Effector memory CD8-positive, alpha-beta T cell (primary cell): Measurements from ENCODE around the gene BAG3.
"Not testable (repeated sequence)": the region's sequence is repeated elsewhere in the genome, so short reads cannot be mapped to it uniquely, and the experiment has no call there.

Experiments
- ATAC-seq: fragments of 150-1000 bp; cut with Tn5 transposase; replicated peaks from 2 replicates; pipeline ENCODE4 v1.10.0; 2021; ENCODE audit warnings: mild to moderate bottlenecking, moderate library complexity
- DNase-seq, 3 experiments: peaks; one replicate each; pipeline ENCODE4 v3.0.0; 2021
- H3K27ac Mint-ChIP-seq, 2 donors: one replicate each; pipeline ENCODE4 v1.8.0; 2022; ENCODE audit warnings: mild to moderate bottlenecking in 2 of 2, mixed read lengths in 2 of 2, moderate library complexity in 2 of 2
- H3K27me3 Mint-ChIP-seq, 2 donors: one replicate each; pipeline ENCODE4 v1.8.0; 2022; ENCODE audit warnings: mixed read lengths in 2 of 2
- H3K36me3 Mint-ChIP-seq: one replicate; pipeline ENCODE4 v1.8.0; 2022; ENCODE audit warnings: mild to moderate bottlenecking, moderate library complexity, mixed read lengths; ENCODE audit not compliant: insufficient read depth
- H3K4me1 Mint-ChIP-seq, 2 donors: one replicate each; pipeline ENCODE4 v1.8.0; 2022; ENCODE audit warnings: low read depth in 2 of 2, mixed read lengths in 2 of 2
- H3K4me3 Mint-ChIP-seq, 2 donors: one replicate each; pipeline ENCODE4 v1.8.0; 2022; ENCODE audit warnings: mild to moderate bottlenecking in 2 of 2, mixed read lengths in 2 of 2, moderate library complexity in 2 of 2
- H3K9me3 Mint-ChIP-seq, 2 donors: one replicate each; pipeline ENCODE4 v1.8.0; 2022; ENCODE audit warnings: mixed read lengths in 2 of 2
- total RNA-seq, 9 experiments: gene quantifications; one replicate each; lab custom pipeline; 2026; lab: John Stamatoyannopoulos, UW

BAG3 gene
- 15.7 to 45.7 (median 19.4) reads per million in 9 experiments for total RNA-seq

GRCh38 chr10:119650692-119651513 is at the start of gene BAG3:
BAG3 (plus strand) TSS chr10:119651380; CDS start chr10:119651676, 296 bp downstream.
- ATAC-seq (peak; percentile 74), DNase-seq (peak; percentile 49 to 60 (median 57))
- Mint-ChIP-seq H3K9me3 (no peaks in the 10 kb centered on the region), H3K4me3 (peak within 1 kb of the TSS; percentile 94 to 98), H3K36me3 (peaks cover 17% of the 10 kb centered on the region), H3K27ac (peak within 1 kb of the TSS; percentile 93 to 95), H3K27me3 (no peaks in the 10 kb centered on the region), H3K4me1 (peaks cover 31 to 33% of the 10 kb centered on the region in 2 donors)

GRCh38 chr10:119602241-119603095 is 48.7 kb upstream of the BAG3 start:
- peak; percentile 66 for ATAC-seq
- no peak overlapping the region for H3K27ac Mint-ChIP-seq
- H3K4me3 Mint-ChIP-seq: no peak overlapping the region
- peak in 2 of 3 experiments; percentile 15 to 23 for DNase-seq
- H3K27me3 Mint-ChIP-seq: no peaks in the 10 kb centered on the region
- H3K9me3 Mint-ChIP-seq: no peaks in the 10 kb centered on the region
- no peaks in the 10 kb centered on the region for H3K36me3 Mint-ChIP-seq
- H3K4me1 Mint-ChIP-seq: peaks cover 0 to 3% of the 10 kb centered on the region in 2 donors

DNA sequence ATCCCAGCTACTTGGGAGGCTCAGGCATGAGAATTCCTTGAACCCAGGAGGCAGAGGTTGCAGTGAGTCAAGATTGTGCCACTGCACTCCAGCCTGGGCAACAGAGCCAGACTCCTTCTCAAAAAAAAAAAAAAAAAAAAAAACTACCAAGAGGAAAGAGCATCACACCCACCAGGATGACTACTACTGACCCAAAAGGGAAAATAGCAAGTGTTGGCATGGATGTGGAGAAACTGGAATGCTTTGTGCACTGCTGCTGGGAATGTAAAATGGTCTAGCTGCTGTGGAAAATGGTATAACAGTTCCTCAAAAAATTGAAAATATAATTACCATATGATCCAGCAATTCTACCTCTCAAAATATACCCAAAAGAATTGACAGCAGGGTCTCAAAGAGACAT is 46.7 kb upstream of the BAG3 start:
- peaks cover 4 to 8% of the 10 kb centered on the region in 2 donors for H3K4me1 Mint-ChIP-seq
- DNase-seq: no peak
- H3K4me3 Mint-ChIP-seq: no peak overlapping the region
- H3K27me3 Mint-ChIP-seq: peaks cover 7 to 14% of the 10 kb centered on the region in 2 donors
- H3K27ac Mint-ChIP-seq: peak overlapping the region in 1 of 2 donors; percentile 69
- H3K36me3 Mint-ChIP-seq: no peaks in the 10 kb centered on the region
- H3K9me3 Mint-ChIP-seq: no peaks in the 10 kb centered on the region
- no peak for ATAC-seq

- Mint-ChIP-seq H3K4me1 (peaks cover 4 to 5% of the 10 kb centered on the region in 2 donors), H3K36me3 (no peaks in the 10 kb centered on the region), H3K4me3 (no peak overlapping the region), H3K27me3 (peaks cover 8 to 31% of the 10 kb centered on the region in 2 donors), H3K9me3 (no peaks in the 10 kb centered on the region), H3K27ac (peak overlapping the region in 1 of 2 donors; percentile 51)
- peak; percentile 55 for ATAC-seq
- DNase-seq: peak in 1 of 3 experiments; percentile 8
Measured at GRCh38 chr10:119608316-119609155, 42.6 kb upstream of the BAG3 start.

- H3K4me1 Mint-ChIP-seq: peaks cover 4 to 5% of the 10 kb centered on the region in 2 donors
- no peak overlapping the region for H3K4me3 Mint-ChIP-seq
- no peaks in the 10 kb centered on the region for H3K9me3 Mint-ChIP-seq
Measured at GRCh38 chr10:119609516-119609915, 41.7 kb upstream of the BAG3 start.

GRCh38 chr10:119611433-119611832 is 39.7 kb upstream of the BAG3 start:
- no peak for DNase-seq
- Mint-ChIP-seq H3K27ac (no peak overlapping the region), H3K4me1 (peaks cover 4 to 5% of the 10 kb centered on the region in 2 donors), H3K27me3 (peaks cover 12 to 42% of the 10 kb centered on the region in 2 donors), H3K36me3 (no peaks in the 10 kb centered on the region), H3K4me3 (no peak overlapping the region), H3K9me3 (no peaks in the 10 kb centered on the region)
- ATAC-seq: no peak

More at GRCh38 chr10:119609516-119609915, 41.7 kb upstream of the BAG3 start:
- H3K36me3 Mint-ChIP-seq: no peaks in the 10 kb centered on the region
- H3K27me3 Mint-ChIP-seq: peaks cover 11 to 41% of the 10 kb centered on the region in 2 donors
- DNase-seq (no peak), ATAC-seq (no peak)
- no peak overlapping the region for H3K27ac Mint-ChIP-seq

DNA sequence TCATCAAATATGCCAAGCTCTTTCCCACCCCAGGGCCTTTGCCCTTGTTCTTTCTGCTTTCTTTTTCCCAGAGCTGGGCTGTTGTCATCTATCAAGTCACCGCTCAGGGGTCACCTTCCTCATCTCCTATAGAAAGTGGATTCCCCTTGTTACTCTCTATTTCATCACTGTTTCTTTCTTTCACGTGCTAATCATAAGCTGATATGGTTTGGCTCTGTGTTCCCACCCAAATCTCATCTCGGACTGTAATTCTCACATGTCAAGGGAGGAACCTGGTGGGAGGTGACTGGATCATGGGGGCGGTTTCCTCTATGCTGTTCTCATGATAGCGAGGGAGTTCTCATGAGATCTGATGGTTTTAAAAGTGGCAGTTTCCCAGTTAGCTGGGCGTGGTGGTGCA is 37.4 kb upstream of the BAG3 start:
- Mint-ChIP-seq H3K9me3 (no peaks in the 10 kb centered on the region), H3K27me3 (peaks cover 12 to 41% of the 10 kb centered on the region in 2 donors), H3K4me3 (no peak overlapping the region), H3K4me1 (peaks cover 4 to 9% of the 10 kb centered on the region in 2 donors), H3K36me3 (no peaks in the 10 kb centered on the region), H3K27ac (no peak overlapping the region)
- no peak for DNase-seq
- no peak for ATAC-seq

- no peak for DNase-seq
- H3K27ac Mint-ChIP-seq: no peak overlapping the region
- H3K27me3 Mint-ChIP-seq: peaks cover 4 to 32% of the 10 kb centered on the region in 2 donors
- H3K4me1 Mint-ChIP-seq: peaks cover 0 to 7% of the 10 kb centered on the region in 2 donors
- no peaks in the 10 kb centered on the region for H3K36me3 Mint-ChIP-seq
- H3K9me3 Mint-ChIP-seq: no peaks in the 10 kb centered on the region
- ATAC-seq: no peak
- no peak overlapping the region for H3K4me3 Mint-ChIP-seq
Measured at GRCh38 chr10:119614686-119615085, 36.5 kb upstream of the BAG3 start.

GRCh38 chr10:119616882-119617570 is 34.2 kb upstream of the BAG3 start:
- Mint-ChIP-seq H3K27me3 (peaks cover 4 to 24% of the 10 kb centered on the region in 2 donors), H3K27ac (no peak overlapping the region), H3K36me3 (no peaks in the 10 kb centered on the region), H3K4me3 (no peak overlapping the region), H3K4me1 (peaks cover 0 to 7% of the 10 kb centered on the region in 2 donors), H3K9me3 (no peaks in the 10 kb centered on the region)
- DNase-seq (peak; percentile 4 to 15 (median 5)), ATAC-seq (peak; percentile 35)

DNA sequence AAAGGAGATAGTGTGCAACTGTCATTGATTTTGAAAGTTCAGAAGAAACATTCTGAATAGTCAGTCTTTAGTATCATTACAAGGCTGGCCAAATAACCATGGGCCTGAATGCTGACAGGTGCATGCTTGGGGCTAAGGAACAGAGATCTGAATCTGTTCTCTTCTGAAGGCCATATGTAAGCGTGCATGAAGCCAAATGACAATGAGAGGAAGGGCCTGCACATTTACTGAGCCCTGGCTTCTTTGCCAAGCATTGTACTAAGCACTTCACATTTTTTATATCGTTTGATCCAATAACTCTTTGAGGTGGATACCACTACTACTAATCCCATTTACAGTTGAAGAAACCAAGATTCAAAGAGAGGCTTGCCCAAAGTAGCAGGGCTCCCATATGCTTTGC is 32.0 kb upstream of the BAG3 start:
- H3K36me3 Mint-ChIP-seq: no peaks in the 10 kb centered on the region
- H3K4me3 Mint-ChIP-seq: no peak overlapping the region
- peaks cover 4 to 10% of the 10 kb centered on the region in 2 donors for H3K27me3 Mint-ChIP-seq
- no peak for ATAC-seq
- peaks cover 0 to 7% of the 10 kb centered on the region in 2 donors for H3K4me1 Mint-ChIP-seq
- no peak for DNase-seq
- H3K27ac Mint-ChIP-seq: no peak overlapping the region
- H3K9me3 Mint-ChIP-seq: no peaks in the 10 kb centered on the region

GRCh38 chr10:119619811-119620210 is 31.4 kb upstream of the BAG3 start:
- not testable (repeated sequence) for H3K4me1 Mint-ChIP-seq, DNase-seq, H3K4me3 Mint-ChIP-seq, H3K9me3 Mint-ChIP-seq, H3K27ac Mint-ChIP-seq, ATAC-seq, H3K27me3 Mint-ChIP-seq, H3K36me3 Mint-ChIP-seq
